ENCODE results near the gene VAV2. TPM values are rescaled to one million over a fixed set of nuclear protein-coding genes. Genes with fewer than 3 reads are reported as not detected.

VAV2 gene
- 10 to 100 TPM; 10.3 to 20.1 (median 13.1) TPM for total RNA-seq

- no peaks in the 10 kb centered on the region for H3K27me3 ChIP-seq
- H3K36me3 ChIP-seq: no peaks in the 10 kb centered on the region
- peaks cover 0 to 35% (median 20%) of the 10 kb centered on the region in 4 donors for H3K4me1 ChIP-seq
- TF ChIP-seq POLR2A (IDR thresholded peaks at IDR 0.05): no peak
- TF ChIP-seq CTCF (IDR thresholded peaks at IDR 0.05): peak in 1 of 5 experiments; percentile 9
- peak within 1 kb of the TSS; percentile 85 to 92 (median 89) for H3K27ac ChIP-seq
- H3K9me3 ChIP-seq: no peaks in the 10 kb centered on the region
- 0% methylated on average over 7 to 58 of the region's 124 CpGs for WGBS, 2 donors
- peak within 1 kb of the TSS; percentile 73 to 84 (median 76) for H3K4me3 ChIP-seq
- peak in 1 of 2 donors; percentile 30 for DNase-seq (ENCODE audit: low spot score in 2 of 2)
Measured at GRCh38 chr9:133991964-133992779, at the start of gene VAV2. TSS of gene VAV2 (minus strand) at chr9:133992324. CDS start at chr9:133992278, 46 bp downstream.

- TF ChIP-seq POLR2A (IDR thresholded peaks at IDR 0.05) (no peak), EP300 (IDR thresholded peaks at IDR 0.05) (no peak), CTCF (IDR thresholded peaks at IDR 0.05) (no peak)
- no peak for DNase-seq (ENCODE audit: low spot score in 2 of 2)
- H3K9me3 ChIP-seq: peaks cover 0 to 11% (median 0%) of the 10 kb centered on the region in 4 donors
- no peak overlapping the region for H3K4me3 ChIP-seq
- H3K27ac ChIP-seq: peak overlapping the region in 2 of 4 donors; percentile 28 to 55
- H3K27me3 ChIP-seq: no peaks in the 10 kb centered on the region
- peaks cover 0 to 32% (median 8%) of the 10 kb centered on the region in 4 donors for H3K4me1 ChIP-seq
- 92 to 94% methylated on average over 12 to 16 of the region's 16 CpGs for WGBS, 2 donors
- peaks cover 0 to 96% (median 33%) of the 10 kb centered on the region in 3 donors for H3K36me3 ChIP-seq
Measured at GRCh38 chr9:134041649-134041962, 49.5 kb upstream of the VAV2 start.

GRCh38 chr9:134040781-134041648 lies 48.9 kb upstream of the VAV2 start:
- H3K4me1 ChIP-seq: peaks cover 0 to 32% (median 8%) of the 10 kb centered on the region in 4 donors
- H3K27ac ChIP-seq: peak overlapping the region in 2 of 4 donors; percentile 55
- no peaks in the 10 kb centered on the region for H3K27me3 ChIP-seq
- TF ChIP-seq POLR2A (IDR thresholded peaks at IDR 0.05) (no peak), CTCF (IDR thresholded peaks at IDR 0.05) (no peak), EP300 (IDR thresholded peaks at IDR 0.05) (no peak)
- WGBS, 2 donors: 34 to 39% methylated on average over 12 to 14 of the region's 21 CpGs
- H3K4me3 ChIP-seq: no peak overlapping the region
- peaks cover 0 to 11% (median 0%) of the 10 kb centered on the region in 4 donors for H3K9me3 ChIP-seq
- no peak for DNase-seq (ENCODE audit: low spot score in 2 of 2)
- peaks cover 0 to 96% (median 33%) of the 10 kb centered on the region in 3 donors for H3K36me3 ChIP-seq

- DNase-seq (ENCODE audit: low spot score in 2 of 2): no peak
- peaks cover 0 to 11% (median 0%) of the 10 kb centered on the region in 4 donors for H3K9me3 ChIP-seq
- WGBS, 2 donors: 87 to 88% methylated on average over 17 of the region's 17 CpGs
- H3K27ac ChIP-seq: no peak overlapping the region
- peaks cover 0 to 96% (median 39%) of the 10 kb centered on the region in 3 donors for H3K36me3 ChIP-seq
- H3K4me1 ChIP-seq: peaks cover 0 to 32% (median 8%) of the 10 kb centered on the region in 4 donors
- H3K4me3 ChIP-seq: no peak overlapping the region
- H3K27me3 ChIP-seq: no peaks in the 10 kb centered on the region
- TF ChIP-seq CTCF (IDR thresholded peaks at IDR 0.05): no peak
- no peak for TF ChIP-seq POLR2A (IDR thresholded peaks at IDR 0.05)
- TF ChIP-seq EP300 (IDR thresholded peaks at IDR 0.05): no peak
Measured at GRCh38 chr9:134040176-134040565, 48.0 kb upstream of the VAV2 start.

Data from tibial nerve (tissue), 4 donors.